ENCODE results near the gene CD300H.

- no peak for TF ChIP-seq CTCF (IDR thresholded peaks at IDR 0.05)
- no peak for TF ChIP-seq POLR2A (IDR thresholded peaks at IDR 0.05)
Measured at GRCh38 chr17:74552037-74552436, 15.3 kb downstream of the CD300H start.
